ENCODE data around the gene ANKRD24. TPM values are rescaled to one million over a fixed set of nuclear protein-coding genes. Genes with fewer than 3 reads are reported as not detected.

The ANKRD24 gene
- total RNA-seq, 1 donor from 2014 or later, result 0.89 TPM

DNA sequence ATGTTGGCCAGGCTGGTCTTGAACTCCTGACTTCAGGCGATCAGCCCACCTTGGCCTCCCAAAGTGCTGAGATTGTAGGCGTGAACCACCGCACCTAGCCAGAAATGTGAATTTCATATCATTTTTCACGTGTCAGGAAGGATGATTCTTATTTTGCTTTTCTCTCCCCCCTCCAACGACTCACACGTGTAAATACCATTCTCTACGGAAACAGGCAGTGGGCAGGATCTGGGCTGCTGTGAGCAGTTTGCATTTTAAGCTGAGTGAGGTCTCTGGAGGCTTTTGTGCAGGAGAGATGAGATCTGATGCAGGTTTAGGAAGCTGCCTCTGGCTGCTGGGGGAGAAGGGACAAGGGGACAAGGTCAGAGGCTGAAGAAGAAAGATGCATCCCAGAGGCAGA lies 11.9 kb downstream of the ANKRD24 start:
- Mint-ChIP-seq H3K4me1 (ENCODE audit: unreplicated experiment) (peaks cover 12% of the 10 kb centered on the region), H3K36me3 (ENCODE audit: unreplicated experiment) (peaks cover 5% of the 10 kb centered on the region), H3K27me3 (ENCODE audit: unreplicated experiment) (peaks cover 50% of the 10 kb centered on the region), H3K27ac (ENCODE audit: unreplicated experiment) (no peak overlapping the region), H3K4me3 (ENCODE audit: unreplicated experiment) (no peak overlapping the region), H3K9me3 (ENCODE audit: unreplicated experiment) (no peaks in the 10 kb centered on the region)
- TF ChIP-seq, protein P1, sequence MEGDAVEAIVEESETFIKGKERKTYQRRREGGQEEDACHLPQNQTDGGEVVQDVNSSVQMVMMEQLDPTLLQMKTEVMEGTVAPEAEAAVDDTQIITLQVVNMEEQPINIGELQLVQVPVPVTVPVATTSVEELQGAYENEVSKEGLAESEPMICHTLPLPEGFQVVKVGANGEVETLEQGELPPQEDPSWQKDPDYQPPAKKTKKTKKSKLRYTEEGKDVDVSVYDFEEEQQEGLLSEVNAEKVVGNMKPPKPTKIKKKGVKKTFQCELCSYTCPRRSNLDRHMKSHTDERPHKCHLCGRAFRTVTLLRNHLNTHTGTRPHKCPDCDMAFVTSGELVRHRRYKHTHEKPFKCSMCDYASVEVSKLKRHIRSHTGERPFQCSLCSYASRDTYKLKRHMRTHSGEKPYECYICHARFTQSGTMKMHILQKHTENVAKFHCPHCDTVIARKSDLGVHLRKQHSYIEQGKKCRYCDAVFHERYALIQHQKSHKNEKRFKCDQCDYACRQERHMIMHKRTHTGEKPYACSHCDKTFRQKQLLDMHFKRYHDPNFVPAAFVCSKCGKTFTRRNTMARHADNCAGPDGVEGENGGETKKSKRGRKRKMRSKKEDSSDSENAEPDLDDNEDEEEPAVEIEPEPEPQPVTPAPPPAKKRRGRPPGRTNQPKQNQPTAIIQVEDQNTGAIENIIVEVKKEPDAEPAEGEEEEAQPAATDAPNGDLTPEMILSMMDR (IDR thresholded peaks at IDR 0.05), result no peak
- DNase-seq (ENCODE audit: extremely low spot score, unreplicated experiment), result no peak

DNA sequence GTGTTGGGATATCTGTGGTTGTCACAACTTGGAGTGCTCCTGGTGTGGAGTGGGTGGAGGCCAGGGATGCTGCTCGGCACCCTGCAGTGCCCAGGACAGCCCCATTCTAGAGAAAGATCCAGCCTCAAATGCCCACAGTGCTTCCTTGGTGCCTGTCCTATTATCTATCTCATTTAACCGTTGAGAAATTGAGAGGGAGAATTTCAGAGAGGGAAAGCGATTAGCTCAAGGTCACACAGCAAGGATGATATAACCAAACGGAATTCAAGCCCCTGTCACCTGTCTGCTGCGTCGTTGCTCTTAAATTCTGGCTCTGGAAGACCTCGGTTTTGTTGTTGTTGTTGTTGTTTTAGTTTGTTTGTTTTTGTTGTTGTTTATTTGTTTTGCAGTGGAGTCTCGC lies 13.5 kb downstream of the ANKRD24 start:
- peaks cover 61% of the 10 kb centered on the region for H3K27me3 Mint-ChIP-seq (ENCODE audit: unreplicated experiment)
- H3K9me3 Mint-ChIP-seq (ENCODE audit: unreplicated experiment), result no peaks in the 10 kb centered on the region
- peaks cover 12% of the 10 kb centered on the region for H3K4me1 Mint-ChIP-seq (ENCODE audit: unreplicated experiment)
- no peak overlapping the region for H3K27ac Mint-ChIP-seq (ENCODE audit: unreplicated experiment)
- no peak for DNase-seq (ENCODE audit: extremely low spot score, unreplicated experiment)
- TF ChIP-seq, protein P1 (IDR thresholded peaks at IDR 0.05), result no peak
- no peak overlapping the region for H3K4me3 Mint-ChIP-seq (ENCODE audit: unreplicated experiment)
- H3K36me3 Mint-ChIP-seq (ENCODE audit: unreplicated experiment), result peaks cover 5% of the 10 kb centered on the region

DNA sequence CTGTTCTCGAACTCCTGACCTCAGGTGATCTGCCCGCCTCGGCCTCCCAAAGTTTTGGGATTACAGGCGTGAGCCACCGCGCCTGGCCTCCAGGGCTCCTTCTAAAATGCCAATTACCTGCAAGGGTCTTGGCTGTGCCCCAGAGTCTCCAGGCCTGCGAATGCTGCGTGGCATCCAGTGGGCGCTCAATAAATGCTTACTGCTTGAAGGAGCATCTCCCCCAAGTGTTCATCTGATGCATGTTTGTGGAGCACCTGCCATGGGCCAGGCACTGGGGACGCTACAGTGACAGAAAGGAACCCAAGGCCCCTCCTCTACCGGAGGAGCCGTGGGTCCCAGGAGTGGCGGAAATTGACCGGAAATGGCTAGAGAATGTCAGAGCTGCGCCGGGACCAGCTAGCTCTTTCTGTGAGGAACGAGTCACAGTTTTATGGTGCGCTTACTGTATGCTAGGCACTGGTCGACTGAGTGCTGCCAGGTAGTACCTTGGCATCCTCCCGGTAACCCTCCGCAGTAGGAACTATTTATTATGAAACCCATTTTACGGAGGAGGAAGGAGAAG lies 14.2 kb downstream of the ANKRD24 start:
- Mint-ChIP-seq H3K4me3 (ENCODE audit: unreplicated experiment) (no peak overlapping the region), H3K4me1 (ENCODE audit: unreplicated experiment) (peaks cover 12% of the 10 kb centered on the region), H3K9me3 (ENCODE audit: unreplicated experiment) (no peaks in the 10 kb centered on the region), H3K36me3 (ENCODE audit: unreplicated experiment) (peaks cover 5% of the 10 kb centered on the region), H3K27ac (ENCODE audit: unreplicated experiment) (no peak overlapping the region), H3K27me3 (ENCODE audit: unreplicated experiment) (peaks cover 67% of the 10 kb centered on the region)
- DNase-seq (ENCODE audit: extremely low spot score, unreplicated experiment), result no peak
- TF ChIP-seq, protein P1 (IDR thresholded peaks at IDR 0.05), result no peak

DNA sequence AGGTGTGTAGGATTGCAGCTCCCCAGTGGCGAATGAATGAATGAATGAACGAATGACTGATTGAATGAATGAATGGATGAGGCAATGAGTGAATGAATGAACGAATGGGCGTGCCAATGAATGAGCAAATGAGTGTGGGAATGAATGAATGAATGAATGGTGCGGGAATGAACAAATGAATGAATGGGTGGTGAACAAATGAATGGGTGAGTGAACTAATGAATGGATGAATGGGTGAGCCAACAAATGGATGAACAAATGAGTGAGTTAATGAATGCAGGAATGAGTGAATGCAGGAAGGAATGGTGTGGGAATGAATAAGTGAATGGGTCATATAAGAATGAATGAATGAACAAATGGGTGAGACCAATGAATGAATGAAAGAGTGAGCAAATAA lies 14.7 kb downstream of the ANKRD24 start:
- Mint-ChIP-seq H3K9me3 (ENCODE audit: unreplicated experiment) (no peaks in the 10 kb centered on the region), H3K27ac (ENCODE audit: unreplicated experiment) (no peak overlapping the region), H3K4me3 (ENCODE audit: unreplicated experiment) (no peak overlapping the region), H3K27me3 (ENCODE audit: unreplicated experiment) (peaks cover 71% of the 10 kb centered on the region), H3K4me1 (ENCODE audit: unreplicated experiment) (peaks cover 12% of the 10 kb centered on the region), H3K36me3 (ENCODE audit: unreplicated experiment) (peaks cover 5% of the 10 kb centered on the region)
- DNase-seq (ENCODE audit: extremely low spot score, unreplicated experiment), result no peak
- TF ChIP-seq, protein P1 (IDR thresholded peaks at IDR 0.05), result no peak

DNA sequence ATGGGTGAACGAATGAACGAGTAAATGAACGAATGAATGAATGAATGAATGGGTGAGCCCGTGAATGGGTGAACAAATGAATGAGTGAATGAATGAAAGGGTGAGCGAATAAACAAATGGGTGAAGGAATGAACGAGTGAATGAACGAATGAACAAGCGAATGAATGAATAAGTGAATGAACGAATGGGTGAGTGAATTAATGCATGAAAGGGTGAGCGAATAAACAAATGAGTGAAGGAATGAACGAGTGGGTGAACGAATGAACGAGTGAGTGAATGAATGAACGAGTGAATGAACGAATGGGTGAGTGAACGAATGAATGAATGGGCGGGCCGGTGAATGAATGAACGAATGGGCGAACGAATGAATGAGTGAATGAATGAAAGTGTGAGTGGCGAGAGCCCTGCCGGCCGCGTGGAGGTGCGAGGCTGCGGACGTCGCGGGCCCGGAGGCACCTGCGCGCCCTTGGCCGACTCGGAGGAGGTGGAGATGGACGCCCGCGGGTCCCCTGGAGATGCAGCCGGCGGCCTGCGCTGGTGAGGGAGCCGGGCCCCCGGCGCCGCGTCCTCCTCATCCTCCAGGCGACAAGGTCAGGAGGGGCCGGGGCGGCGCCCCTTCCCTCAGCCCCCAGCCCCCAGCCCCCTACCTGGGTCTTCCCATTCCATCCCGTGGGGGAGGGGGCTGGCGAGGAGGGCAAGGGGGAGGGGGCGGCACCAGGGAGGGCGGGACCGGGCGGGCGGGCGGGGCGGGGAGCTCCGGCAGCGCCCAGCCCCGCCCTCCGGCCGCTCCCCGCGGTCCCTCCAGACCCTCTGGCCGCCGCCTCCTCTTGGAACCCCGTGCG lies 15.4 kb downstream of the ANKRD24 start:
- H3K4me3 Mint-ChIP-seq (ENCODE audit: unreplicated experiment), result peak overlapping the region; percentile 47
- TF ChIP-seq, protein P1 (IDR thresholded peaks at IDR 0.05), result no peak
- peaks cover 12% of the 10 kb centered on the region for H3K4me1 Mint-ChIP-seq (ENCODE audit: unreplicated experiment)
- DNase-seq (ENCODE audit: extremely low spot score, unreplicated experiment), result no peak
- H3K9me3 Mint-ChIP-seq (ENCODE audit: unreplicated experiment), result no peaks in the 10 kb centered on the region
- no peak overlapping the region for H3K27ac Mint-ChIP-seq (ENCODE audit: unreplicated experiment)
- H3K36me3 Mint-ChIP-seq (ENCODE audit: unreplicated experiment), result peaks cover 5% of the 10 kb centered on the region
- H3K27me3 Mint-ChIP-seq (ENCODE audit: unreplicated experiment), result peaks cover 71% of the 10 kb centered on the region

All from osteocyte (in vitro differentiated cells).